Brain microvascular endothelial cell (primary cell): ENCODE data around the gene KRIT1.

Experiments used
- DNase-seq: peaks from one replicate; pipeline ENCODE4 v3.0.0-alpha.2; 2020
- H3K27ac ChIP-seq: fragments of 250-450 bp; sonication (Bioruptor Pico); 2 replicates; pipeline ENCODE4 v1.5.1; 2020; ENCODE audit warnings: mild to moderate bottlenecking, moderate library complexity
- H3K27me3 ChIP-seq: fragments of 250-450 bp; sonication (Bioruptor Pico); replicated peaks from 2 replicates; pipeline ENCODE4 v1.5.1; 2020; ENCODE audit warnings: mild to moderate bottlenecking
- H3K36me3 ChIP-seq: fragments of 250-450 bp; sonication (Bioruptor Pico); replicated peaks from 2 replicates; pipeline ENCODE4 v1.5.1; 2020; ENCODE audit warnings: mild to moderate bottlenecking
- H3K4me3 ChIP-seq: 2 replicates; pipeline ENCODE4 v1.5.1; 2011; ENCODE audit warnings: low read depth, mild to moderate bottlenecking, control low read depth, low read length, moderate library complexity
- in situ Hi-C: cut with HindIII; loops from 2 replicates; pipeline ENCODE4 v1.10.0; 2017; ENCODE audit warnings: low sequenced_read_pairs, low pct_ligation_motif_present
- TF ChIP-seq, protein P1 (sequence below): IDR thresholded peaks from 2 replicates; pipeline ENCODE4 v1.5.1; 2011; ENCODE audit warnings: low read depth, mild to moderate bottlenecking, moderate library complexity, low read length, control low read depth, inconsistent platforms; ENCODE audit errors: missing control alignments

The KRIT1 gene

GRCh38 chr7:92156990-92157389 is 88.7 kb downstream of the KRIT1 start:
- DNase-seq, result no peak
- in situ Hi-C loops, result no loop called here

GRCh38 chr7:92155108-92155739 is 90.5 kb downstream of the KRIT1 start:
- in situ Hi-C loops, result no loop called here
- no peak overlapping the region for H3K4me3 ChIP-seq
- no peaks in the 10 kb centered on the region for H3K36me3 ChIP-seq
- no peak for DNase-seq
- H3K27me3 ChIP-seq, result no peaks in the 10 kb centered on the region
- no peak overlapping the region for H3K27ac ChIP-seq
- TF ChIP-seq, protein P1, sequence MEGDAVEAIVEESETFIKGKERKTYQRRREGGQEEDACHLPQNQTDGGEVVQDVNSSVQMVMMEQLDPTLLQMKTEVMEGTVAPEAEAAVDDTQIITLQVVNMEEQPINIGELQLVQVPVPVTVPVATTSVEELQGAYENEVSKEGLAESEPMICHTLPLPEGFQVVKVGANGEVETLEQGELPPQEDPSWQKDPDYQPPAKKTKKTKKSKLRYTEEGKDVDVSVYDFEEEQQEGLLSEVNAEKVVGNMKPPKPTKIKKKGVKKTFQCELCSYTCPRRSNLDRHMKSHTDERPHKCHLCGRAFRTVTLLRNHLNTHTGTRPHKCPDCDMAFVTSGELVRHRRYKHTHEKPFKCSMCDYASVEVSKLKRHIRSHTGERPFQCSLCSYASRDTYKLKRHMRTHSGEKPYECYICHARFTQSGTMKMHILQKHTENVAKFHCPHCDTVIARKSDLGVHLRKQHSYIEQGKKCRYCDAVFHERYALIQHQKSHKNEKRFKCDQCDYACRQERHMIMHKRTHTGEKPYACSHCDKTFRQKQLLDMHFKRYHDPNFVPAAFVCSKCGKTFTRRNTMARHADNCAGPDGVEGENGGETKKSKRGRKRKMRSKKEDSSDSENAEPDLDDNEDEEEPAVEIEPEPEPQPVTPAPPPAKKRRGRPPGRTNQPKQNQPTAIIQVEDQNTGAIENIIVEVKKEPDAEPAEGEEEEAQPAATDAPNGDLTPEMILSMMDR, result no peak

More at GRCh38 chr7:92156990-92157389, 88.7 kb downstream of the KRIT1 start:
- TF ChIP-seq, protein P1, result no peak
- no peak overlapping the region for H3K27ac ChIP-seq
- H3K4me3 ChIP-seq, result no peak overlapping the region
- H3K27me3 ChIP-seq, result no peaks in the 10 kb centered on the region
- no peaks in the 10 kb centered on the region for H3K36me3 ChIP-seq

DNA sequence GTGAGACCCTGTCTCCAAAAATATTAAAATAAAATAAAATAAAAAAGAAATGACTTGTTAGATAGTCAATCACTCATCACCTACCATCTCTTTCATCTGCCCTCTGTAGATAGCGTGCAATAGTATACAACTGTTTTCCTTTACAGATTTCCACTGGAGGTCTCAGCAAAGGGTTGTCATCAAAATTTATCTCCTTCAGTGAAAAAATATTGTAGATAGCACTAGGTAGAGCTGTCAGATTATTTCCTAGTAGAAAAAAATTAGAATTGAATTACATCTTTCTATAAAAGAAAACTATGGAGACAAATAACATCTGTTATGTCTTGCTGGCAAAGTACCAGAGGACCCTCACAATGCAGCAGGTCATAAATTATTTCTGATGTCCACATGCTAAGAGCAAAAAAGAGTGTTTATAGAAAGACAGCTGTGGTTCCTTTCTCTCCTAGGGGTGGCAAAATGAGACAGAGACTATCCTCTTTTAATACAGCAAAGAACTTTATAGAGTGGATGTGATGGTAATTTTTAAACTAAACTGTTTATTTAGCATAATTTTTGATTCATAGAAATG is 95.2 kb downstream of the KRIT1 start:
- Histone ChIP-seq H3K27ac (no peak overlapping the region), H3K27me3 (no peaks in the 10 kb centered on the region), H3K36me3 (no peaks in the 10 kb centered on the region), H3K4me3 (no peak overlapping the region)
- TF ChIP-seq, protein P1, result no peak
- in situ Hi-C loops, result no loop called here
- DNase-seq, result no peak

GRCh38 chr7:92149736-92150239 is 95.9 kb downstream of the KRIT1 start:
- no peak for DNase-seq
- Histone ChIP-seq H3K36me3 (no peaks in the 10 kb centered on the region), H3K4me3 (no peak overlapping the region), H3K27ac (no peak overlapping the region), H3K27me3 (no peaks in the 10 kb centered on the region)
- TF ChIP-seq, protein P1, result no peak
- in situ Hi-C loops, result no loop called here
